ENCODE data around the gene C12orf42.

- TF ChIP-seq POLR2A (IDR thresholded peaks at IDR 0.05; ENCODE audit: low read depth, low read length) (no peak), TAF1 (IDR thresholded peaks at IDR 0.05; ENCODE audit: low read depth, low read length) (no peak), POLR2AphosphoS5 (IDR thresholded peaks at IDR 0.05; ENCODE audit: low read depth, low read length) (no peak)
Measured at GRCh38 chr12:103519632-103520031, 23.9 kb upstream of the C12orf42 start.
